Uterus (tissue), 4 donors: ENCODE measurements around the gene NUP93. TPM values are rescaled to one million over a fixed set of nuclear protein-coding genes. Genes with fewer than 3 reads are reported as not detected.

Source experiments
- DNase-seq, 2 donors: peaks; one replicate each; pipeline ENCODE4 v3.0.0-alpha.2; 2019 to 2020
- H3K27ac ChIP-seq, 2 donors: fragments of 200-600 bp; sonication (generic); 1 replicate in 1 of 2; 2 replicates in 1 of 2; pipeline ENCODE4 v1.5.1; 2016 to 2018
- H3K27me3 ChIP-seq, 2 donors: fragments of 200-600 bp; sonication (generic); one replicate each; pipeline ENCODE4 v1.5.1; 2018 to 2019; ENCODE audit warnings: control low read depth in 1 of 2
- H3K36me3 ChIP-seq, 2 donors: fragments of 200-600 bp; sonication (generic); one replicate each; pipeline ENCODE4 v1.5.1; 2019; ENCODE audit warnings: control low read depth in 1 of 2
- H3K4me1 ChIP-seq, 2 donors: fragments of 200-600 bp; sonication (generic); one replicate each; pipeline ENCODE4 v1.5.1; 2018 to 2019; ENCODE audit warnings: control low read depth in 1 of 2
- H3K4me3 ChIP-seq, 2 donors: fragments of 200-600 bp; sonication (generic); 1 replicate in 1 of 2; 2 replicates in 1 of 2; pipeline ENCODE4 v1.5.1; 2018 to 2019; ENCODE audit warnings: mild to moderate bottlenecking in 1 of 2
- H3K9me3 ChIP-seq, 2 donors: fragments of 200-600 bp; sonication (generic); one replicate each; pipeline ENCODE4 v1.5.1; 2019; ENCODE audit warnings: control low read depth in 1 of 2
- POLR2A ChIP-seq, 2 donors: fragments of 450-650 bp; IDR thresholded peaks; one replicate each; pipeline ENCODE4 v1.6.1; 2016; ENCODE audit warnings: antibody characterized with exemption in 2 of 2, mild to moderate bottlenecking in 1 of 2, moderate library complexity in 1 of 2
- intact Hi-C: fragments of 100-400 bp; cut with DNase I; formaldehyde crosslinking; loops from one replicate; pipeline ENCODE4 v1.15.1; 2023; ENCODE audit warnings: low total_unique reads
- total RNA-seq, 4 donors: library from RNA; depleted of rRNA in 3 of 4; stranded (reverse); fragments of >200 nt in 3 of 4; gene quantifications; one replicate each; pipeline versions ENCODE4 v1.1.0 to v1.2.4, GENCODE V29; 2014 to 2023
- TF ChIP-seq, protein P1 (sequence below), 4 experiments: fragments of 200-600 bp in 2 of 4; fragments of 450-650 bp in 2 of 4; sonication (generic) in 2 of 4; IDR thresholded peaks; one replicate each; pipeline ENCODE4 v1.5.1; 2016 to 2019; ENCODE audit warnings: antibody characterized with exemption in 4 of 4, mild to moderate bottlenecking in 2 of 4, moderate library complexity in 1 of 4
- donor health status: DM: yes; HTN: yes; CAD: no.

Gene NUP93
- total RNA-seq, result 10 to 100 TPM; 17.6 to 71.0 (median 34.5) TPM

DNA sequence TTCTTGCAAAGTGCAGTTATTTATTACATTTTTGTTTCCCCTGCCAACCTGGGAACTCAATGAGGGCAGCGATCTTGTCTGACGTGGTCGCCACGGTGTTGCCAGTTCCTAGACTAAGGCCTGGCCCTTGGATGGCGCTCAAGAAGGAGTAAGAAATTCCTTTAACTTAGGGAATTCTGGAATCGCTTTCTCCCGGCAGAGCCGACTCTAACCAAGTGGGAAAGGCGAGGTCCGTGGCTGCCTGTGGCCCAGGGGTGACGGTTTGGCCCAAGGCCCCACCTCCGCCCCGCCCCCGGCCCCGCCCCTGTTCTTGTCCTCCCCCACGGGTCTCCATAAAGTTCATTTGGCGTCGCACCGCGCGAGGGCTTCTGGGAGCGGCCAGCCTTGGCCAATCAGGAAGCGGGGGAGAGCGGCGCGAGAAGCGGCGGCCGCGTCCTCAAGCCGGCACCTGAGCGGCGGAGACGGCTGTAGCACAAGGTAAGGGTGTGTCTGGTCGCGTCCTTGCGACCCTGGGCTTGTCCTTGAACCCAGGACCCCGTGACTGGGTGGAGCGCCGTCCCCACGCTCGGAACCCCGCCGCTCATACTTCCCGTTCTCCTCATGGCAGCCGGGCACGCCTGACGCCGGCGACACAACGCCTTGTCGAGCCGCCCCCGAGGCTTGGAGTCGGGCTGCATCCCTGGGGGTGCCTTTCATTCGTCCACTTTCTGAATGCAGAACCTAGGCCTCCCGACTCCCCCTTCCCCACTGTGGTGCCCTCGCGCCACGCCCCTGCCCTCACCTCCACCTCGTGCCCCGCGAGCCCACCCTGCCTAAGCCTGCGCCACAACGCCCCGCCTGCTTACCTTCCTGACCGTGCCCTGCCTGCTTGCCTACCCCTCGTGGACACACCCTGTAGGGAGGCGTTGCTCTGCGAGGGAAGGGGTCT, at the start of gene NUP93:
Gene NUP93 (plus strand): TSS at position 395 of the 928 bp plus-strand sequence. CDS start 18,119 bp downstream, outside the sequence.
- H3K27me3 ChIP-seq, result no peaks in the 10 kb centered on the region
- H3K4me3 ChIP-seq, result peak within 1 kb of the TSS; percentile 86 to 92
- TF ChIP-seq POLR2A (IDR thresholded peaks at IDR 0.05), result peak; percentile 34 to 61
- TF ChIP-seq, protein P1, sequence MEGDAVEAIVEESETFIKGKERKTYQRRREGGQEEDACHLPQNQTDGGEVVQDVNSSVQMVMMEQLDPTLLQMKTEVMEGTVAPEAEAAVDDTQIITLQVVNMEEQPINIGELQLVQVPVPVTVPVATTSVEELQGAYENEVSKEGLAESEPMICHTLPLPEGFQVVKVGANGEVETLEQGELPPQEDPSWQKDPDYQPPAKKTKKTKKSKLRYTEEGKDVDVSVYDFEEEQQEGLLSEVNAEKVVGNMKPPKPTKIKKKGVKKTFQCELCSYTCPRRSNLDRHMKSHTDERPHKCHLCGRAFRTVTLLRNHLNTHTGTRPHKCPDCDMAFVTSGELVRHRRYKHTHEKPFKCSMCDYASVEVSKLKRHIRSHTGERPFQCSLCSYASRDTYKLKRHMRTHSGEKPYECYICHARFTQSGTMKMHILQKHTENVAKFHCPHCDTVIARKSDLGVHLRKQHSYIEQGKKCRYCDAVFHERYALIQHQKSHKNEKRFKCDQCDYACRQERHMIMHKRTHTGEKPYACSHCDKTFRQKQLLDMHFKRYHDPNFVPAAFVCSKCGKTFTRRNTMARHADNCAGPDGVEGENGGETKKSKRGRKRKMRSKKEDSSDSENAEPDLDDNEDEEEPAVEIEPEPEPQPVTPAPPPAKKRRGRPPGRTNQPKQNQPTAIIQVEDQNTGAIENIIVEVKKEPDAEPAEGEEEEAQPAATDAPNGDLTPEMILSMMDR (IDR thresholded peaks at IDR 0.05), result peak in 1 of 4 experiments; percentile 17
- no peaks in the 10 kb centered on the region for H3K36me3 ChIP-seq
- peak; percentile 89 to 91 for DNase-seq
- intact Hi-C loops, result no loop called here
- no peaks in the 10 kb centered on the region for H3K9me3 ChIP-seq
- peaks cover 0 to 7% of the 10 kb centered on the region in 2 donors for H3K4me1 ChIP-seq
- peak within 1 kb of the TSS; percentile 79 to 89 for H3K27ac ChIP-seq

DNA sequence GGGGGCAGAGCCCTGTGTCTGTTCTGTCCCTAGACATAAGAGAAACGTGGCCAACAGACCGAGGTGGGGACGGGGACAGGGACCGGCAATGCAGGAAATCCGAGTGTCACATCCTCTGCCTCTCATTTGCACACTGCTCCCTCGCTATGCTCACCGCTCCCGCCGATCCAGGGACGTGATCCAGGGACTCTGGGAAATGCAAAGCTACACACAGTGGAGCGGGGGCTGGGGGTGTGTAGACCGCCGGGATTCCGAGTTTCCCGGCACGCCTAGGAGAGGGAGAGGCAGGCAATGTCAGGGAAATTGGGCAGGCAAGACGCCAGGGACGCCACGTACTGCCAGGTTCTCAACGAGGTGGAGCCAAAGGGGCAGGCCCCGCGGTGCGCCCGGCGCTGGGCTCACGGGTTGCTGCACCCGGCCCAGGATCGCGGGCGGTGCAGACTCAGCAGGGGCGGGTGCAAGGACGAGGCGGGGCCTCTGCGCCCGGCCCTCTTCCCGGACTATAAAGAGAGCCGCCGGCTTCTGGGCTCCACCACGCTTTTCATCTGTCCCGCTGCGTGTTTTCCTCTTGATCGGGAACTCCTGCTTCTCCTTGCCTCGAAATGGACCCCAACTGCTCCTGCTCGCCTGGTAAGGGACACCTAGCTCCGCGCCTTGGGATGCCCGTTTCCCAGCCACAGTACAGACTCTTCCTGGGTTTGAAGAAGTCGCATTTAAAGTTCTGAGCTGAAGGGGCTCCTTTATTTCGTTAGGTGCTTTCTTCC, 47.8 kb upstream of the NUP93 start, which contains the start of gene MT1X:
Gene MT1X (plus strand): TSS at position 532 of the 764 bp plus-strand sequence. CDS start 71 bp downstream, at position 603.
- H3K36me3 ChIP-seq, result no peaks in the 10 kb centered on the region
- H3K27me3 ChIP-seq, result no peaks in the 10 kb centered on the region
- H3K27ac ChIP-seq, result peak within 1 kb of the TSS; percentile 70 to 81
- peak; percentile 92 to 93 for DNase-seq
- intact Hi-C loops, result no loop called here
- H3K4me1 ChIP-seq, result no peaks in the 10 kb centered on the region
- peak within 1 kb of the TSS; percentile 48 to 55 for H3K4me3 ChIP-seq
- no peaks in the 10 kb centered on the region for H3K9me3 ChIP-seq
- TF ChIP-seq POLR2A (IDR thresholded peaks at IDR 0.05), result peak; percentile 72 to 86
- TF ChIP-seq, protein P1 (IDR thresholded peaks at IDR 0.05), result no peak

DNA sequence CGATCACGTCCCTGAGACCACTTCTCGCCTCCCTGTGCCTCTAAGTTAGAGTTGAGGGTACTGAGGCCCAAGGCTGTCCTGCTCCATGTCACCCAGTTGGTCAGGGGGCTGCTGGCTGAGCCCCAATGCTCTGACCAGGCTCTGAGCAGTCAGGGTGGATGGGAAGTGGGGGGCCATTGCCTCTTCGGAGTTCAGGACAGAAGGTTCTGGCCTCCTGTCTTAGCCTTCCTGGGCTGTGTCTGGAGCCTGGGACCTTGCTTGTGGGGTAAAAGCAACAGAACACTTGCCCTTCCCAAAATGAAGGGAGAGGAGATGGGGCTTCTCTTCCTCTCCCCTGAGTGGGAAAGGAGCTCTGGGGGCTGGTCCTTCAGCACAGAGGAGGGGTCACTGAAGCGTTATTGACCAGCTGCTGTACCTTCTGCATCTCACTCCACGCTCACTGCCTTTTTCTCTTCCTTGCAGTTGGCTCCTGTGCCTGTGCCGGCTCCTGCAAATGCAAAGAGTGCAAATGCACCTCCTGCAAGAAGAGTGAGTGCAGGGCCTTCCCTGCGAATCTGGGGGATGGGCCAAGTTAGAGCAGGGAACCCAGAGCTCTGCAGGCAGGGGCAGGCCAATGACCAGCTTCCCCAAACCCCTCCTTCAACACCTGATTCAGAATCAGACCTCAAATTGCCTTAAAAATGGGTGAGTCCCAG, 47.1 kb upstream of the NUP93 start:
- peak; percentile 26 for DNase-seq

DNA sequence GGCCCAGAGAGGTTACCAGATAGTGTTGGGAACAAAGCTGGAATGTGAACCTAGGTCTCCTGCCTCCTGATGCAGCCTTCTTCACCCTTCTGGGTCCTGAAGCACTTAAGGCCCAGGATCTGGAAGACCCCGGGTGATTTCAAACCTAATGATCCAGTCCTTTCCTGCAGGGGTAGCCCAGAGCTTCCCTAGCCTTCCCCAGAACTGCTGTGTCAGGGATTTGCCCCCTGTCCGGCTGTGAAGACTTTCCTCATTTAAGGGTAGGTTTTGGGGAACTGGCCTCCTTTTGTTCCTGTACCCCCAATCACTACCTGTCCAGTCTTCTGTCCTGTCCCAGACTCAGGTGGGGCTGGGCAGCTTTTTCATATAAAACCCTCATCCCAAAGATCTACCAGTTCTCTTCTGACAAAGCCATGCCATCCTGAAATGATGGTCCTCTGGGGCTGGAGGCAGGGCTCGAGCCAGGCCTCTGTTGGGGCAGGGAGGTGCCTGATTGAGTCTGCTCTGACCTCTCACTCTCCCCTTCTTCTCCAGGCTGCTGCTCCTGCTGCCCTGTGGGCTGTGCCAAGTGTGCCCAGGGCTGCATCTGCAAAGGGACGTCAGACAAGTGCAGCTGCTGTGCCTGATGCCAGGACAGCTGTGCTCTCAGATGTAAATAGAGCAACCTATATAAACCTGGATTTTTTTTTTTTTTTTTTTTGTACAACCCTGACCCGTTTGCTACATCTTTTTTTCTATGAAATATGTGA, 46.3 kb upstream of the NUP93 start:
- no peak for DNase-seq
- no peaks in the 10 kb centered on the region for H3K27me3 ChIP-seq
- peak overlapping the region in 1 of 2 donors; percentile 81 for H3K27ac ChIP-seq
- intact Hi-C loops, result no loop called here
- TF ChIP-seq, protein P1 (IDR thresholded peaks at IDR 0.05), result no peak
- H3K36me3 ChIP-seq, result no peaks in the 10 kb centered on the region
- H3K4me3 ChIP-seq, result peak overlapping the region in 1 of 2 donors; percentile 55
- no peaks in the 10 kb centered on the region for H3K9me3 ChIP-seq
- no peaks in the 10 kb centered on the region for H3K4me1 ChIP-seq

More for the DNA sequence above, 47.1 kb upstream of the NUP93 start:
- peak overlapping the region; percentile 48 to 55 for H3K4me3 ChIP-seq
- H3K27ac ChIP-seq, result peak overlapping the region; percentile 70 to 81
- TF ChIP-seq, protein P1 (IDR thresholded peaks at IDR 0.05), result no peak
- no peak for TF ChIP-seq POLR2A (IDR thresholded peaks at IDR 0.05)
- intact Hi-C loops, result no loop called here
- no peaks in the 10 kb centered on the region for H3K9me3 ChIP-seq
- no peaks in the 10 kb centered on the region for H3K4me1 ChIP-seq
- no peaks in the 10 kb centered on the region for H3K36me3 ChIP-seq
- H3K27me3 ChIP-seq, result no peaks in the 10 kb centered on the region
